Measurements from ENCODE around the gene SPI1. TPM values are rescaled to one million over a fixed set of nuclear protein-coding genes. Genes with fewer than 3 reads are reported as not detected.

Gene SPI1
- 10 to 100 TPM in 2 of 12 donors, 1 to 10 TPM in 9, not detected in 1; 3.7 to 17.6 (median 4.6) TPM for polyA plus RNA-seq (ENCODE audit: insufficient read length in 12 of 12)
- long read RNA-seq, donor 1, transcript SPI1-202 (5 exons, 1,403 nt) = major isoform, 7 of 8 reads
- long read RNA-seq, donor 1, partial matches to known transcripts = 0 of 8 reads
- long read RNA-seq, donor 1, other reads (novel, unspliced or antisense) = 0 of 8 reads
- long read RNA-seq, donor 2, partial matches to known transcripts = 0 of 4 reads
- long read RNA-seq, donor 2, other reads (novel, unspliced or antisense) = 0 of 4 reads
- long read RNA-seq, donor 3, partial matches to known transcripts = 0 of 2 reads
- long read RNA-seq, donor 3, other reads (novel, unspliced or antisense) = 0 of 2 reads
- long read RNA-seq, donor 4 = 0 reads
- long read RNA-seq, donor 5 = 0 reads
- long read RNA-seq, donor 6 = 0 reads
- long read RNA-seq, donor 7, partial matches to known transcripts = 0 of 3 reads
- long read RNA-seq, donor 7, other reads (novel, unspliced or antisense) = 0 of 3 reads
- long read RNA-seq, donor 8, partial matches to known transcripts = 0 of 5 reads
- long read RNA-seq, donor 8, other reads (novel, unspliced or antisense) = 0 of 5 reads
- long read RNA-seq, donor 9, partial matches to known transcripts = 0 of 1 reads
- long read RNA-seq, donor 9, other reads (novel, unspliced or antisense) = 0 of 1 reads
- long read RNA-seq, donor 10, partial matches to known transcripts = 0 of 3 reads
- long read RNA-seq, donor 10, other reads (novel, unspliced or antisense) = 0 of 3 reads
- long read RNA-seq, donor 11, partial matches to known transcripts = 0 of 1 reads
- long read RNA-seq, donor 11, other reads (novel, unspliced or antisense) = 0 of 1 reads

DNA sequence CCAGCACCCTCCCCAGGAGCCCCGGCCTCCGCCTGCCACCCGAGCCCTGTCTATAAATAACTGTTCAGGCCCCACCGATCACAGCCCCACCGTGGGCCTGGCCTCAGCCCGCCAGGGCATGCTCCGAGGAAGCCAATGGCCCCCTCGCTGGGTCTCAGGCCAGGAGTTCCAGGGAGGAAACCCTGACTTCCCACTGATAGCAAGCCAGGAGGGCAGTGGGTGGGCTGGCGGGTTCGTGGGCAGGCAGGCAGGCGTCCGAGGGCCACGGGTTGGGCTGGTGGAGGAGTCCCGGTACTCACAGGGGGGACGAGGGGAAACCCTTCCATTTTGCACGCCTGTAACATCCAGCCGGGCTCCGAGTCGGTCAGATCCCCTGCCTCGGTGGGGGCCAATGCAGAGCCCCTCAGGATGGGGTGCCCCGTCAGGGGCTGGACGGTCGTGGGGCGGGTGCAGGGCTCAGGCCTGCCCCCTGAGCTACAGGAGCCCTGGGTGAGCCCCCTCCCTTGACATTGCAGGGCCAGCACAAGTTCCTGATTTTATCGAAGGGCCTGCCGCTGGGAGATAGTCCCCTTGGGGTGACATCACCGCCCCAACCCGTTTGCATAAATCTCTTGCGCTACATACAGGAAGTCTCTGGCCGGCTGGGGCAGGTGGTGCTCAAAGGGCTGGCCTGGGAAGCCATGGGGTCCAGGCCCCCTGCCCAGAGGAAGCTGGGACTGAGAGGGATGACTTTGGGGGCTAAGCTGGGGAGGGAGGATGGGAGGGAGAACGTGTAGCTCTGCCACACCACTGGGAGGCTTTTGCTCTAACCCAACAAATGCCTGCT is at the start of gene SPI1:
SPI1 (minus strand) TSS at position 538 of the 826 bp plus-strand sequence; CDS start at position 344, 194 bp downstream.
- DNase-seq = no peak

DNA sequence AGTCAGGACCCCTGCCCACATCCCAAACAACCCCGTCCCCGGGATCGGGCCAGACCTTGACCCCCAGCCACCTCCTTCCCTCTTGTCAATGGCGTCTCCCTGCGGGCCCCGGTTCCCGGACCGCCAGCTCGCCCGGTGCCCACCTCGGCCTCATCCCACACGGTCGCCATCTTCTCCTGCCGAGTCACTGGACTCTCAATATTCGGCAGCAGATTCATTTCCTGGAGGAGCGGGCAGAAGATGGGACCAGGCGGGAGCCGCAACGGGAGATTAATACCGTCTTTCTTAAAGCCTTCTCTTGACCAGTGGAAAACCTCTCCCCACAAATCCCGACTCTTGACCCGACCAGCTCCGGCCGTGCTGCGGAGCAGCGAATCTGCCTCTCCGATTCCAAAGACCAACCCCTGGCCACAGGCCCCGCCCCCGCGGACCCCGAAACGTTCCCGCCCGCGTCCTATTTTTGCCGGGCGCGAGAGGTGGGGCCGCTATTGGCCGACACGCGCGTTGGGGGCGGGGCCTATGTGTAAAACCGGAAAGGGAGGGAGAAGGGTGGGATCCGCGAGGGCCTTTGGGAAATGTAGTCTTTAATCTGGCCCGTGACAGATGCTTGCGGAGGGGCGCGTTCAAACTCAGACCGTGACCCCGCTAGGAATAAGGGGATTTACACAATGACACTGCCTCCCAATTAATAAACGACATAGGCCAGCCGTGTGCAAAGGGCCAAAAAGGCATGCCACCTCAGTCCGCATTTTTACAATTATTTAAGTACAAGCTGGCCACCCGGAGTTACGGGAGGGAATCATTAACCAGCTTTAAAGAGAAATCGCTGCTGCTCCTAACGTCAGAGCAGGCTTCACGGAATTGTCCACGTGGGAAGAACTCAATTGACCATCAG is 48.0 kb upstream of the SPI1 start, which contains the start of gene PSMC3:
PSMC3 (minus strand) TSS at position 378 of the 895 bp plus-strand sequence; CDS start at position 218, 160 bp downstream.
- DNase-seq = peak; percentile 98

DNA sequence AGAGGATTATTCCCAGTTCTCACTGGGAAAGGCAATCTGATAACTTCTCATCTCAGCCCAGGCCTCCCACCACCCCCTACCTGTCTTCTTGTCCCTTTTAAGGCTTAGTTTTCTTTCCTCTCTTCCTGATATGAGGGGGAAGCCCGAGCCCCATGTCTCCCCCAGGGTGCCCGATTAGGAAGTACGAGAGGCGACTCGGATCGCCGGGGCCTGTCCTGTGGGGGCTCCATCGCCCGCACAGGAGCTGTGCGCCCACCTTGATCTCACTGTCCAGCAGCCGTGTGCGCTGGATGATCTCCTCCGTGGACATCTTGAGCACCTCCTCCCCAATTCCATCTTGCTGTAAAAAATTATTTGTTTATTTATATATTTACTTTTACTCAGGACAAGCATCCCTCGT is 47.3 kb upstream of the SPI1 start:
- DNase-seq = no peak

DNA sequence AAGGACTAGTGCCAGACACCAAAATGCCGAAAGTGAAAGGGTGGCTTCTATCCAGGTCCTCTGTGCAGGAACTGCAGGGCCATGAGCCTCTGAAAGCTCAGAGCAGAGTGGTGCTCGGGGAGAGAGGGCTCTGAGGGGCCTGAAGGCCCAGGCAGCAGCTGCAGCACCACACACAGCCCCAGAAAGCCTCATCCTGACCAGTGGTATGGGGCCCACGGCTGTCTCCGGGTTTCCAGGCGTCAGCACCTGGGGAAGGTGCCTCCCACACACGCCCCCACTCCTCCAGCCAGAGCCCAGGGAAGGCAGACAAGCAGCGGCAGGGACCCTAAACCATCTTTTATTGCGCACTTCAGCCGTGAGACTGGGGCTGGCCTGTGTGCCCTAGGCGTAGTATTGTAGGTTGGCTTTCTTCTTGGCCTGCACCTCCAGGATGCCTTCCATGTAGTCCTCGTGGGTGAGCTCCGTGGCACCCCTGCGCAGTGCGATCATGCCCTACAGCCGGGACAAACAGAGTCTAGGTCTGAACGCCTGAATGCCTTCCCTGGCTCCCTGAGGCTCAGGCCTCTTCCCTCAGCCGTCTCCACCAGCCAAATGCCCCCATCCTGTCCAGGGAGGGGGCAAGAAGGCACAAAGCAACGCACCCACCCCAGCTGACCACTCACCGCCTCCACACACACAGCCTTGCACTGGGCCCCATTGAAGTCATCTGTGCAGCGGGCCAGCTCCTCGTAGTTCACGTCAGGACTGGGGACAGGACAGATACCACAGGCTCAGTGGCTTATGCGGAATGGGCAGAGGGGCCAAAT is 40.3 kb upstream of the SPI1 start:
- DNase-seq = no peak

DNA sequence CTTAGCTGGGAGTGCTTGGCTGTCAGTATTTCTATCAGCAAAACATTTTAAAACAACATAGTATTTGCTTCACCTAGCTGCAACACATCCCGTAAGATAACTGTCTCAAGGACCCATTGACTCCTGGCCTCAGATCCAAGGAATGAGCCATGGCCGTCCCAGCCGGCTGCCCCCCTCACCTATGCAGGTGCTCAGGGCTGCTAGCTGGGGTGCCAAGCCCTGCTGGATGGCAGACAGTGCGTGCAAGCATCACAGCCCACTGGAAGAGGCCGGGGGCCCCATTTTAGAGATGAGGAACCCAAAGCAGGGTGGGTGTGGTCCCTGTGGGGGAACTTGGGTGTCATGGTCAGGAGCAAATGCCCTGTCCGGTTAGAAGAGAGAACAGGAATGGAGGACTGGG is 39.4 kb upstream of the SPI1 start:
- DNase-seq = no peak

DNA sequence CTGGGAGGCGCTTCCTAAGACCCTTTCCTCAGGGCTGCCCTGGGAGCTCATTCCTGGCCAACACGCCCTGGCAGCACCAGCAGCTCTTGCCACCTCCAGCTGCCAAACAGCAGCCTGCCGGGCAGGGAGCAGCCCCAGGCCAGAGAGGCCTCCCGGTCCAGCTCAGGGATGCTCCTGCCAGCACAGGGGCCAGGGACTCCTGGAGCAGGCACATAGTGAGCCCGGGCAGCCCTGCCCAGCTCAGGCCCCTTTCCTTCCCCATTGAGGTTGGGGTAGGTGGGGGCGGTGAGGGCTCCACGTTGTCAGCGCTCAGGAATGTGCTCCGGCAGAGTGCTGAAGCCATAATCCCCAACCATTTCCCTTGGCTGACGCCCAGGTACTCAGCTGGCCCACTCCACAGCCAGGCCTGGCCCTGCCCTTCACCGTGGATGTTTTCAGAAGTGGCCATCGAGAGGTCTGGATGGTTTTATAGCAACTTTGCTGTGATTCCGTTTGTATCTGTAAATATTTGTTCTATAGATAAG is 37.7 kb upstream of the SPI1 start:
- peak; percentile 86 for DNase-seq

DNA sequence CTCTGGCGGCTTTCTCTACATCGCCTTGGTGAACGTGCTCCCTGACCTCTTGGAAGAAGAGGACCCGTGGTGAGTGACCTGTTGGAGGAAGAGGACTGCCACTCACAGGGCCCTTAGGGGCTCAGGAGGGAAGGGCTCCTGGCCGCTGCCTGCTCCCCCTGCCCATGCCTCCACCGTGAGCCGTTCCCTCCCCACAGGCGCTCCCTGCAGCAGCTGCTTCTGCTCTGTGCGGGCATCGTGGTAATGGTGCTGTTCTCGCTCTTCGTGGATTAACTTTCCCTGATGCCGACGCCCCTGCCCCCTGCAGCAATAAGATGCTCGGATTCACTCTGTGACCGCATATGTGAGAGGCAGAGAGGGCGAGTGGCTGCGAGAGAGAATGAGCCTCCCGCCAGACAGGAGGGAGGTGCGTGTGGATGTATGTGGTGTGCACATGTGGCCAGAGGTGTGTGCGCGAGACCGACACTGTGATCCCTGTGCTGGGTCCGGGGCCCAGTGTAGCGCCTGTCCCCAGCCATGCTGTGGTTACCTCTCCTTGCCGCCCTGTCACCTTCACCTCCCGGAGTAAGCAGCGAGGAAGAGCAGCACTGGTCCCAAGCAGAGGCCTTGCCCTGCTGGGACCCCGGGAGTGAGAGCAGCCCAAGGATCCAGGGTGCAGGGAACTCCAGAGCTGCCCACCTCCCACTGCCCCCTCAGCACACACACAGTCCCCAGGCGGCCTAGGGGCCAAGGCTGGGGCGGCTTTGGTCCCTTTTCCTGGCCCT is 36.9 kb upstream of the SPI1 start:
- no peak for DNase-seq

DNA sequence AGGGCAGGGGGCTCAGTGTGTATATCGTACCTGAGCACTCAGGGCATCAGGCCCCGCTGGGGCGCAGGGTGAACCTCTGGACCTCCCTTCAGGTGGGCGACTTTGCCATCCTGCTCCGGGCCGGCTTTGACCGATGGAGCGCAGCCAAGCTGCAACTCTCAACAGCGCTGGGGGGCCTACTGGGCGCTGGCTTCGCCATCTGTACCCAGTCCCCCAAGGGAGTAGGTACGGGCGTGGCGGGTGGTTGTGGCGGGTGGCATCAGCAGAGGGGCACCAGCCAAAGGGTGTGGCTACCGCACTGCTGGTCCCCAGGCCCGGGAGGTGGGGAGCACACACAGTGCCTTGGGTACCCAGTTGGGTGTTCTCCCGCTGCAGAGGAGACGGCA is 36.3 kb upstream of the SPI1 start:
- no peak for DNase-seq

DNA sequence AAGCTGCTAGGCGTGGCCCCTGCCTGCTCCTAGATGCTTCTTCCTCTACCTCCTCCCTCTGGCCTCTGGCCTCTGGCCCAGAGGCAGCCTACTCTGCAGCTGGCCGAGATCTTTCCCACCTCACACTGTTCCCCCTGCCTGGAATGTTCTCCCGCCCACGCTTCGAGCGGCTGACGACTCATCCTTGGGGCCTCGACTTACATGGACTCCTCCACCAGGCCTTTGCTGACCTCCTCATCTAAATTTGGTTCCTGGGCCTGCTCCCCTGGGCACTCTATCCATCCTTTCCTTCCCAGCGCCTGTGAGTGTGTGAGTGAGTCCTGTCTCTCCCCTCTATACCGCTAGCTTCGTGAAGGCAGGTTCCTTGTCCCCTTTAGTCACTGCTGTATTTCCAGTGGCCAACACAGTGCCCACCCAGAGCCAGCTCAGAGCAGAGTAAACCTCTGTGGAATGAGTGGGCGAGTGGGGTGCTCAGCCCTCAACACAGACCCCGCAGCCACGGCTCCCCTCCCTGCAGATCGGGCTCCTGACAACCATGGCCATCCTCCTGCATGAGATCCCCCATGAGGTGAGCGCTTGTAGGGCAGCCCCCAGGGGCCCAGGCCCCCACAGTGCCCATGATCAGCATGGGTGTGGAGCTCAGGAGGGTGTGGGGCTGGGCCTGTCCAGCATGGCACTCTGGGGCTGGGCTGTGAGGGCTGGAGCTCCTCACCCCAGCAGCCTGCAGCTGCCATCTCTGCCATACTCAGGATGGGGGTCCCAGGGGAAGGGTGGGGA is 35.7 kb upstream of the SPI1 start:
- DNase-seq = no peak

DNA sequence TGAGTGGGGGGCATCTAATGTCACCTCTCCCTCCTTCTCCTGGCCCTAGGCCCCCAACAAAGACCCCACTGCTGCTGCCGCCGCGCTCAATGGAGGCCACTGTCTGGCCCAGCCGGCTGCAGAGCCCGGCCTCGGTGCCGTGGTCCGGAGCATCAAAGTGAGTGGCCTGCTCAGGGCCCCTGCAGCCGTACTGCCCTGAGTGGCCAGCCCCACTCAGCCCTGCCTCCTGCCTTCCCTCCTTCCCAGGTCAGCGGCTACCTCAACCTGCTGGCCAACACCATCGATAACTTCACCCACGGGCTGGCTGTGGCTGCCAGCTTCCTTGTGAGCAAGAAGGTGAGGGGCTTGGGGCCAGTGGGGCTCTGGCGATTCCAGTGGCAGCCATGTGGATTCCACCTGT is 35.0 kb upstream of the SPI1 start:
- DNase-seq = no peak

DNA sequence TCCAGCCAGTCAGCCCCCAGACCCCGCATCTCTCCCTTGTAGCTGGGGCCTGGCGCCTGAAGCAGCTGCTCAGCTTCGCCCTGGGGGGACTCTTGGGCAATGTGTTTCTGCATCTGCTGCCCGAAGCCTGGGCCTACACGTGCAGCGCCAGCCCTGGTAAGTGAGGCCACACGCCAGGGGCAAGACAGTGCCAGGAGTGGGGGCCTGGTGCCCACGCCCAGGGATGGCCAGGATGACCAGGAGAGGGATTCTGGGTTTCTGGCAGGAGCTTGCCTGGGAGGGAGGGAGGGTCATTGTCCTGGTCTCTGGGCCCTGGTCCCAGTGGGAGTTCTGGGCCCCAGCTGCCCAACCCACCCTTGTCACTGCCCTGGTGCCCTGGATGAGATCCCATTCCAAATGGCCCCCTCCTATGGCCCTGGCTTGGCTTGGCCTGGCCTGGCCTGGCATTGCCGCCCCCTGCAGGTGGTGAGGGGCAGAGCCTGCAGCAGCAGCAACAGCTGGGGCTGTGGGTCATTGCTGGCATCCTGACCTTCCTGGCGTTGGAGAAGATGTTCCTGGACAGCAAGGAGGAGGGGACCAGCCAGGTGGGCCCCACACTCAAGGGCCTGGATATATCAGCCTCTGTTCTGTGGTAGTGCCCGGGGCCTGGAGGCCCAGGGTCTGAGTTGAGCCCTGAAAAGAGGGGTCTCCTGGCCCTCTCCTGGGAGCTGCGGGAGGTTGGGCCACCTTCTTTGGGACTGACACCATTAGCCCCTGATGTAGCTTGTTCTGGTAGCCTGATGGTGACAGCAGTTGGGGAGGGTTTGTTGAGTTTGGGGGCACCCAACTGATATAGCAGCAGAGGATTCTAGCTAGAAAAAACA is 33.8 kb upstream of the SPI1 start:
- no peak for DNase-seq

DNA sequence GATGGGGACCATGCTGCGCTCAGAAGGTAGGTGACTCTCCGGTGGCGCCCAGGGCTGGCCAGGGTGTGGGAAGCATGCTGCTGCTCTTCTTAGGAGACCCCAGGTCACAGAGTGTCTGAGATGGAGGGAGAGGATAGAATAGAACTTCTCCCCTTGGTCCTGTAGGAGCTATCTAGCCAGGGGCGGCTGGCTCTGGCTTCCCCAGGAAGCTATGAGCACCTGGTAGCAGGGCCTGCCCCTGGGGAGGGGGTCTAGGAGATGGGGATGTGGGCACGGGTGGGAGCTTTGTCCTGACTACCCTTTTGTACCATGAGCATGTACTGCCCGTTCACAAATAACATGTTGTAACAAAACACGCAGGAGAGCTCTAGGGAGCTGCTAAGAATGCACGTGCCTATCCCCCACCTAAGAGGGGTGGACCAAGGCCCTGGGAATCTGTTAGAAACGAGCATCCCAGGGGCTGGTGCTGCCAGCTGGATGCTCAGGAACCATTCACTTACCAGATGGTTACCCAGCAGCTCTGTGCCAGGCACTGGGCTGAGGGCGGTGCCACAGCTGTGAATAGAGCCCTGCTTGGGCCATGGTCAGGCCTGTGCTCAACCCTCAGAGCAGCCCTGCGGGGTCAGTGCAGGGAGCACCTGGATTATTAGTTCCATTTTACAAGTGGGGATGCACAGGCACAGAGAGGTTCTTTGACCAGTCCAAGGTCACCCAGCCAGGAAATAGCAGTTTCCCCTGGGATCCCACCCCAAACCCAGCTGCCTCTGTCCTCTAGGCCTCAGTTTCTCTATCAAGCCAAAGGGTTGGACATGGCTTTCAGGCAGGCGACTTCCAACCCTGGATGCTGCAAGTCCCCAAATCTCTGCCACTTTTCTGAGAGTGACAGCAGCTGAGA is 32.3 kb upstream of the SPI1 start:
- no peak for DNase-seq

DNA sequence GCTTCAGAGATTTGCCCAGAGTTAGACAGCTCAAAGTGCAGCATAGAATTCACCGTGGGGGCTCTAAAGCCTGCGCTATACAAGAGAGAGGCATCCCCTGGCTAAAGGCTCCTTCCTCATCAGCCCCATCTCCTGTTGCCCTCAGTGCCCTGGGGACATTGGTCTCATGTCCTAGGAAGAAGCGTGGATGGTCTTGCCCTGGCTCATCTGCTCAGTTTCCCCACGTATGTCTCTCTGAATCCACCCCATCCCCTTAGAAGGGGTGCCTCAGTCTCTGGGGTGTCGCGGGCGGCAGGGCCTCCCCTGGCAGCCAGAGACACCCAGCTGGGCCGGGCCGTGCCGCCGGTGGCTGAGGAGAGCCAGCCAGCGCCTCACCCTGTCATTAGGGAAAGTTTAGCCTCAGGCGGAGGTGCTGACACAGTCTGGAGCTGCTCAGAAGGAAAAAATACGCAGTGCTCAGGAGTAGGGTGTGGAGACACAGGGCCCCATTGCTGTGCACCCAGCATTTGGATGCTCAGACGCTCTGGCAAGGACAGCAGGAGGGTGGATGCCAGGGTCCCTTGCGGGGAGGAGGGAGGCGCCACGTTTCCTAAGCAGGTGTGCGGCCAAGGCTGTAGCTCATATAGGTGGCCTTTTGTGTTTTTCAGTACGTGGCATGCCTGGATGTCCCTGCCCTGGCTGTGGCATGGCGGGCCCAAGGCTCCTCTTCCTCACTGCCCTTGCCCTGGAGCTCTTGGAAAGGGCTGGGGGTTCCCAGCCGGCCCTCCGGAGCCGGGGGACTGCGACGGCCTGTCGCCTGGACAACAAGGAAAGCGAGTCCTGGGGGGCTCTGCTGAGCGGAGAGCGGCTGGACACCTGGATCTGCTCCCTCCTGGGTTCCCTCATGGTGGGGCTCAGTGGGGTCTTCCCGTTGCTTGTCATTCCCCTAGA is 31.4 kb upstream of the SPI1 start:
- no peak for DNase-seq

DNA sequence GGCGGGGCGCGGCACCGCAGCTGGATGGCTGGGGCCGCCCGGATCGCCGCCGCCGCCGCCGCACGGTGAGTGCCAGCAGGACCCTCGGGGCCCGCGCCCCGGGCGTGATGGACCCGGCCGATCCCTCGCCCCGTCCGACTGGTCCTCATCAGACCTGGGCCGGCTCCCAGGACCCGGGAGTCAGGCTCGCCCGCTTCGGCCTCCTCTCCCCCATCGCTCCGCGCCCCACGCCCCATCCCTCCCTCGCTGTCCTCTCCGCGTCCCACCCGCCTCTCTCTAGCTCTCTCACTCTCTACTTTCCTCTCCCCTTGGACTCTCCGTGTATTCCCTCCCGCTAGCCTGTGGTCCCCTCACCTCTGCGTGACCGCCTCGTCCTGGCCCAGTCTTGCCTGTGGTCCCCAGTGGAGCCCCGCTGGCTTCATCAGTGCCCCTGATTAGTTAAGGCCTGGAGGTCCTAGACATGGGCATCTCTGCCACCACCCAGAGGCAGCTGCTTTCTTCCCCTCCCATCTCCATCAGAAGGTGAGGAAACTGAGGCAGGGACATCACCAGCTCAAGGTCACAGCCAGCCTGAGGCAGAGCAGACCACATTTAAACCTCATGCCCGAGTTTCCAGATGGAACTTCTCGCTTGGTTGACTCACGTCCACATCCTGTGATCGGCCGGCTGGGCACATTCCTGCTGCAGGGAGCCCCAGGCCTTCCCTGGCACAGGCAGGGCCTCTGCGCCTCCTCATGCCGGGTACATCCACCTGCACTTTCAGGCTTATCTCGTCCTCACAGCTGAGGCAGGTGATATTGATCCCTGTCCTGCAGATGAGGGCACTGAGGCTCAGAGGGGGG is 30.5 kb upstream of the SPI1 start:
- peak; percentile 43 for DNase-seq
